Skeletal muscle tissue (tissue), 4 donors: ENCODE results near the gene C4orf50. TPM values are rescaled to one million over a fixed set of nuclear protein-coding genes. Genes with fewer than 3 reads are reported as not detected.

ENCODE experiments used
- H3K27ac ChIP-seq: one replicate; pipeline ENCODE4 v1.7.0; 2013; ENCODE audit warnings: mild to moderate bottlenecking, low read depth, low read length, inconsistent platforms
- H3K27me3 ChIP-seq, 3 donors: one replicate each; pipeline ENCODE4 v1.7.0; 2013; ENCODE audit warnings: low read length in 3 of 3; ENCODE audit not compliant: control insufficient read depth in 3 of 3, insufficient read depth in 3 of 3
- H3K36me3 ChIP-seq, 3 donors: one replicate each; pipeline ENCODE4 v1.7.0; 2013; ENCODE audit warnings: low read length in 3 of 3; ENCODE audit not compliant: control insufficient read depth in 3 of 3, insufficient read depth in 3 of 3
- H3K4me1 ChIP-seq, 3 donors: one replicate each; pipeline ENCODE4 v1.7.0; 2013; ENCODE audit warnings: low read length in 3 of 3, mild to moderate bottlenecking in 3 of 3; ENCODE audit not compliant: control insufficient read depth in 3 of 3, insufficient read depth in 3 of 3
- H3K4me3 ChIP-seq, 3 donors: one replicate each; pipeline ENCODE4 v1.7.0; 2013; ENCODE audit warnings: low read length in 3 of 3
- H3K9ac ChIP-seq, 3 donors: one replicate each; pipeline ENCODE4 v1.7.0; 2013; ENCODE audit warnings: low read length in 3 of 3, mild to moderate bottlenecking in 3 of 3, moderate library complexity in 2 of 3, low read depth in 1 of 3
- H3K9me3 ChIP-seq, 3 donors: one replicate each; pipeline ENCODE4 v1.7.0; 2013; ENCODE audit warnings: low read length in 3 of 3; ENCODE audit not compliant: control insufficient read depth in 3 of 3
- total RNA-seq: library from RNA; depleted of rRNA; stranded (reverse); fragments of >200 nt; gene quantifications from one replicate; pipeline ENCODE4 v1.2.3, GENCODE V29; 2014
- donor health status: Osteomylitis.

The C4orf50 gene
- total RNA-seq, 1 donor from 2014 or later: not detected

- peaks cover 15 to 41% (median 26%) of the 10 kb centered on the region in 3 donors for H3K27me3 ChIP-seq
These were observed 117.4 kb downstream of the C4orf50 start for GRCh38 chr4:5900844-5901243.

DNA sequence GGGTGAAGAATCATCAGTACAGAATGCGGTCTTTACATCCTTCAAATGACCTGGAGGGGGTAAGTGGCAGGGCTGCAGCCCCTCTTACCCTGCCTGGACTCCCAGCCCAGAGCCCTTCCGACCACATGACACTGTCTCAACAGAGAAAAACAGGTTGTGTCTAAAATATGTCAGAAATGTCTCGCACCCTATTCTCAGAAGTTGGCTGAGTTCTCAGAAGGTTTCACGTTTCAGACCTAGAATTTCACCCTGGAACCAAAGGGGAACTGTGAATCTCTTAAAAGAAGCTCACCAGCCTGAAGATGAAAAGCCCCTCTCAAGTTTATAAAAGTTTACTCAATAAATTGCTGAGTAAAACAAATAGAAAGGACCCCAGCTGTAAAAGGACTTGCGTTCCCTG is 118.3 kb downstream of the C4orf50 start:
- Histone ChIP-seq H3K4me1 (no peaks in the 10 kb centered on the region), H3K9me3 (no peaks in the 10 kb centered on the region), H3K36me3 (no peaks in the 10 kb centered on the region), H3K9ac (no peak overlapping the region), H3K27ac (no peak overlapping the region), H3K27me3 (peaks cover 17 to 44% (median 30%) of the 10 kb centered on the region in 3 donors), H3K4me3 (no peak overlapping the region)

More at GRCh38 chr4:5900844-5901243, 117.4 kb downstream of the C4orf50 start:
- Histone ChIP-seq H3K27ac (no peak overlapping the region), H3K9ac (no peak overlapping the region), H3K36me3 (no peaks in the 10 kb centered on the region), H3K4me3 (no peak overlapping the region), H3K9me3 (no peaks in the 10 kb centered on the region), H3K4me1 (no peaks in the 10 kb centered on the region)

DNA sequence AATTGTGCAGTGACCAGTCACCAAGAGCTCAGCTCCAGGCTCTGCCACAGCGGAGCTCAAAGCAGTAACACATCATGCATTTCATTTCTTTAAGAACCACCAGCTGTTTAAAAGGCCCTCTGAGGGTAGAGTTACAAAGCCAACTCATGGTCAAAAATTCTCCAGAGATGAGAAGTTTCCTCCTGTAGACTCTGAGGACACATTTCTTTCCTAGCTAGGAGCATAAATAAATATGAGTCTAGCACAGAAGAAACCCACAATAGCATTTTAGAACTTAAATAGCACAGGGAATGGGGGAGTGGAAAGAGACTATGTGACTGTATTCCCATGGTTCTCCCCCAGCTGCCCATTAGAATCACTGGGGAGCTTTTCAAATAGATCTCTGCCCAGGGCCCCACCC is 118.8 kb downstream of the C4orf50 start:
- H3K9ac ChIP-seq: no peak overlapping the region
- H3K27me3 ChIP-seq: peaks cover 22 to 48% (median 34%) of the 10 kb centered on the region in 3 donors
- H3K27ac ChIP-seq: no peak overlapping the region
- H3K36me3 ChIP-seq: no peaks in the 10 kb centered on the region
- H3K4me3 ChIP-seq: no peak overlapping the region
- no peaks in the 10 kb centered on the region for H3K9me3 ChIP-seq
- H3K4me1 ChIP-seq: no peaks in the 10 kb centered on the region

DNA sequence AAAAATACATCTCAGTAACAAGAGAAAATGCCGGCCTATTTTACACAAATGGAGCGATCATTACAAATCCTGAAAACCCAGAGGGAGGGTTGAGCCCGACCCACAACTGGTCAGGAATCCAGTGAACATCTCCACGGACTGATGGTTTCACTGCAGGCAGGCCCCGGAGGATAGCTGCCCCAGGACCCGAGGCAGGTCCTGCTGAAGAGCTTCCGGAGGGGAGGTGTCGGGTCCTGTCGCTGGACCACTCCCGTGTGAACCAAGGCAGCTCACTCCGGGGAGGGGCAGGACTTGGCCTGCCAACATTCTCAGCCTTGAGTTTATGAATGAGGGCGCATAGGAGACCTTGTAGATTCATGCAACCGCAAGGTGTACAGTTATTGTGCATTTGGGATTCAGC is 120.6 kb downstream of the C4orf50 start:
- Histone ChIP-seq H3K4me3 (no peak overlapping the region), H3K9me3 (no peaks in the 10 kb centered on the region), H3K4me1 (peaks cover 0 to 2% (median 0%) of the 10 kb centered on the region in 3 donors), H3K27me3 (peaks cover 29 to 51% (median 43%) of the 10 kb centered on the region in 3 donors), H3K9ac (no peak overlapping the region), H3K27ac (no peak overlapping the region), H3K36me3 (no peaks in the 10 kb centered on the region)

- H3K27me3 ChIP-seq: peaks cover 44 to 63% (median 60%) of the 10 kb centered on the region in 3 donors
These were observed 122.9 kb downstream of the C4orf50 start for GRCh38 chr4:5895287-5895686.

DNA sequence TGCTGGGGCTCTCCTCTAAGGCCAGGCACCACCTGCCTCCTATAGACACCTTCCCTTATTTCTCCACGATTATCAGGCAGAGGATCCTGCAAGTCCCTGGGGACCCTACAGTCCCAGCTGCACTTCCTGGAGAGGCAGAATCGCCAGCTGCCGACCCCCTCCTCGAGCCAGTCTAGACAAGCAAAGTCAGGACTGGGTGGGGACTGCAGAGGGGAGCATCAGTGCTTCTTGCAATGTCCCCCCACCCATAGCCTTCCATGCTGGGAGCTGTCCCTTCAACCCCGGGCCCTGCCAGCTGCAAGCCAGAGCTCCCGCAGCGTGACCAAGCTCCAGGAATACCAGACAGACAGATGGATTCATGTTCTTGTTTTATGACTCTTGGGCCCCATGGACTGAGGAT is 124.0 kb downstream of the C4orf50 start:
- Histone ChIP-seq H3K27me3 (peaks cover 53 to 70% (median 69%) of the 10 kb centered on the region in 3 donors), H3K36me3 (no peaks in the 10 kb centered on the region), H3K9me3 (no peaks in the 10 kb centered on the region), H3K27ac (no peak overlapping the region), H3K4me3 (no peak overlapping the region), H3K4me1 (peaks cover 0 to 2% (median 2%) of the 10 kb centered on the region in 3 donors), H3K9ac (no peak overlapping the region)

More at GRCh38 chr4:5895287-5895686, 122.9 kb downstream of the C4orf50 start:
- H3K9me3 ChIP-seq: no peaks in the 10 kb centered on the region
- H3K27ac ChIP-seq: no peak overlapping the region
- no peak overlapping the region for H3K9ac ChIP-seq
- H3K36me3 ChIP-seq: no peaks in the 10 kb centered on the region
- H3K4me1 ChIP-seq: peaks cover 0 to 2% (median 0%) of the 10 kb centered on the region in 3 donors
- H3K4me3 ChIP-seq: no peak overlapping the region

- Histone ChIP-seq H3K4me1 (peaks cover 0 to 2% (median 2%) of the 10 kb centered on the region in 3 donors), H3K27me3 (peaks cover 60 to 77% (median 75%) of the 10 kb centered on the region in 3 donors), H3K4me3 (no peak overlapping the region), H3K27ac (no peak overlapping the region), H3K36me3 (no peaks in the 10 kb centered on the region), H3K9me3 (no peaks in the 10 kb centered on the region), H3K9ac (no peak overlapping the region)
These were observed 124.6 kb downstream of the C4orf50 start for GRCh38 chr4:5893591-5893990.

- H3K36me3 ChIP-seq: no peaks in the 10 kb centered on the region
- H3K4me3 ChIP-seq: no peak within 1 kb of the TSS
- H3K9me3 ChIP-seq: no peaks in the 10 kb centered on the region
- no peak within 1 kb of the TSS for H3K27ac ChIP-seq
- H3K27me3 ChIP-seq: peaks cover 56 to 76% (median 74%) of the 10 kb centered on the region in 3 donors
- H3K4me1 ChIP-seq: peaks cover 0 to 2% (median 2%) of the 10 kb centered on the region in 3 donors
- no peak within 1 kb of the TSS for H3K9ac ChIP-seq
These were observed 125.1 kb downstream of the C4orf50 start, which contains the start of gene CRMP1 for GRCh38 chr4:5893004-5893580. Gene CRMP1 (minus strand): TSS chr4:5893086. CDS start chr4:5892969, 117 bp downstream.

GRCh38 chr4:5892323-5893003 is 125.8 kb downstream of the C4orf50 start:
- Histone ChIP-seq H3K27ac (no peak overlapping the region), H3K36me3 (no peaks in the 10 kb centered on the region), H3K27me3 (peaks cover 56 to 80% (median 73%) of the 10 kb centered on the region in 3 donors), H3K9ac (no peak overlapping the region), H3K4me3 (no peak overlapping the region), H3K9me3 (no peaks in the 10 kb centered on the region), H3K4me1 (peaks cover 2% of the 10 kb centered on the region in 3 donors)
